Endothelial cell of umbilical vein (primary cell): ENCODE measurements around the gene MAGI1.
"Not testable (repeated sequence)": the region's sequence is repeated elsewhere in the genome, so short reads cannot be mapped to it uniquely, and the experiment has no call there.

Source experiments
- CTCF ChIP-seq, 2 donors: IDR thresholded peaks; 1 replicate in 1 of 2; 2 replicates in 1 of 2; pipeline ENCODE4 v1.5.1; 2011; ENCODE audit warnings: low read length in 2 of 2, mild to moderate bottlenecking in 2 of 2, moderate library complexity in 2 of 2, control low read depth in 1 of 2, inconsistent platforms in 1 of 2, low read depth in 1 of 2; ENCODE audit not compliant: insufficient read depth in 1 of 2; ENCODE audit errors: extremely low read depth in 1 of 2
- EZH2 ChIP-seq: IDR thresholded peaks from 2 replicates; pipeline ENCODE4 v1.6.1; 2012; ENCODE audit warnings: borderline replicate concordance, low read depth, mild to moderate bottlenecking, moderate library complexity, low read length, inconsistent platforms; ENCODE audit not compliant: severe bottlenecking
- FOS ChIP-seq: IDR thresholded peaks from 2 replicates; pipeline ENCODE4 v1.6.1; 2011; ENCODE audit warnings: mild to moderate bottlenecking, low read length, moderate library complexity, borderline replicate concordance; ENCODE audit not compliant: insufficient read depth
- GATA2 ChIP-seq: IDR thresholded peaks from 2 replicates; pipeline ENCODE4 v1.7.0; 2011; ENCODE audit warnings: low read depth, mild to moderate bottlenecking, moderate library complexity, mixed read lengths, low read length; ENCODE audit not compliant: insufficient read length, insufficient read depth
- MYC ChIP-seq: IDR thresholded peaks from one replicate; pipeline ENCODE4 v1.6.1; 2011; ENCODE audit warnings: mild to moderate bottlenecking, low read depth, low read length

GRCh38 chr3:65607965-65608460, 430.7 kb downstream of the MAGI1 start:
- TF ChIP-seq CTCF (IDR thresholded peaks at IDR 0.05; ENCODE audit: extremely low read depth in 1 of 2, insufficient read depth in 1 of 2, low read depth in 1 of 2, low read length in 2 of 2); MYC; GATA2; FOS; EZH2: not testable (repeated sequence)
